CD14-positive monocyte (primary cell): ENCODE data around the gene SYT4. TPM values are rescaled to one million over a fixed set of nuclear protein-coding genes. Genes with fewer than 3 reads are reported as not detected.

Experiments
- DNase-seq, 3 donors: peaks; one replicate each; pipeline ENCODE4 v3.0.0-alpha.2; 2011 to 2022
- H2AFZ ChIP-seq: 2 replicates; pipeline ENCODE4 v1.6.0; 2012; ENCODE audit warnings: mild to moderate bottlenecking, low read depth, low read length, inconsistent platforms; ENCODE audit not compliant: insufficient read depth, poor library complexity, severe bottlenecking
- H3K27ac ChIP-seq, 2 donors: 1 replicate in 1 of 2; 2 replicates in 1 of 2; pipeline ENCODE4 v1.5.1; 2012 to 2013; ENCODE audit warnings: low read length in 2 of 2, control low read depth in 1 of 2, inconsistent platforms in 1 of 2, low read depth in 1 of 2, mild to moderate bottlenecking in 1 of 2
- H3K27me3 ChIP-seq, 2 donors: one replicate each; pipeline versions ENCODE4 v1.6.0 to v1.6.1; 2011 to 2013; ENCODE audit warnings: low read length in 2 of 2; ENCODE audit not compliant: control insufficient read depth in 2 of 2, insufficient read depth in 2 of 2
- H3K36me3 ChIP-seq, 2 donors: replicated peaks in 1 of 2; 1 replicate in 1 of 2; 2 replicates in 1 of 2; pipeline versions ENCODE4 v1.5.1 to v1.6.1; 2012 to 2013; ENCODE audit warnings: low read length in 2 of 2, control low read depth in 1 of 2, inconsistent platforms in 1 of 2, mild to moderate bottlenecking in 1 of 2; ENCODE audit not compliant: insufficient read depth in 2 of 2, control insufficient read depth in 1 of 2
- H3K4me1 ChIP-seq, 2 donors: 1 replicate in 1 of 2; 2 replicates in 1 of 2; pipeline versions ENCODE4 v1.5.1 to v1.6.1; 2012 to 2013; ENCODE audit warnings: low read length in 2 of 2, control low read depth in 1 of 2, inconsistent platforms in 1 of 2, mild to moderate bottlenecking in 1 of 2, moderate library complexity in 1 of 2; ENCODE audit not compliant: insufficient read depth in 2 of 2, control insufficient read depth in 1 of 2
- H3K4me2 ChIP-seq: replicated peaks from 2 replicates; pipeline ENCODE3; 2012; ENCODE audit warnings: low read length, moderate library complexity, mild to moderate bottlenecking; ENCODE audit not compliant: poor library complexity, severe bottlenecking; ENCODE audit errors: extremely low read depth
- H3K4me3 ChIP-seq, 3 experiments: fragments of 200-600 bp in 1 of 3; sonication (generic) in 1 of 3; replicated peaks in 1 of 3; 1 replicate in 2 of 3; 2 replicates in 1 of 3; pipeline ENCODE4 v1.5.1; 2011 to 2013; ENCODE audit warnings: low read length in 3 of 3, mild to moderate bottlenecking in 3 of 3, control low read depth in 2 of 3, low read depth in 2 of 3, inconsistent platforms in 1 of 3, moderate library complexity in 1 of 3
- H3K79me2 ChIP-seq: 2 replicates; pipeline ENCODE4 v1.6.0; 2012; ENCODE audit warnings: mild to moderate bottlenecking, control low read depth, inconsistent platforms, low read length, moderate library complexity; ENCODE audit not compliant: insufficient read depth
- H3K9ac ChIP-seq: 2 replicates; pipeline ENCODE4 v1.6.0; 2017; ENCODE audit warnings: low read length, mild to moderate bottlenecking; ENCODE audit not compliant: insufficient read depth, poor library complexity, severe bottlenecking
- H3K9me3 ChIP-seq, 2 donors: replicated peaks in 1 of 2; 1 replicate in 1 of 2; 2 replicates in 1 of 2; pipeline versions ENCODE4 v1.5.1 to v1.6.1; 2012 to 2013; ENCODE audit warnings: low read length in 2 of 2, control low read depth in 1 of 2; ENCODE audit not compliant: control insufficient read depth in 1 of 2, insufficient read depth in 1 of 2
- H4K20me1 ChIP-seq: 2 replicates; pipeline ENCODE4 v1.6.0; 2012; ENCODE audit warnings: mild to moderate bottlenecking, low read length, control low read depth, moderate library complexity; ENCODE audit not compliant: insufficient read depth
- H3K27ac Mint-ChIP-seq, 7 donors: one replicate each; pipeline ENCODE4 v1.8.0; 2020; ENCODE audit warnings: mild to moderate bottlenecking in 7 of 7, mixed read lengths in 7 of 7, moderate library complexity in 6 of 7, inconsistent platforms in 2 of 7
- H3K27me3 Mint-ChIP-seq, 3 donors: one replicate each; pipeline ENCODE4 v1.8.0; 2021 to 2022; ENCODE audit warnings: low read depth in 3 of 3, mild to moderate bottlenecking in 3 of 3, mixed read lengths in 3 of 3, moderate library complexity in 3 of 3, inconsistent platforms in 1 of 3
- H3K36me3 Mint-ChIP-seq, 2 donors: one replicate each; pipeline ENCODE4 v1.8.0; 2020; ENCODE audit warnings: mixed read lengths in 2 of 2, inconsistent platforms in 1 of 2, mild to moderate bottlenecking in 1 of 2
- H3K4me1 Mint-ChIP-seq: one replicate; pipeline ENCODE4 v1.8.0; 2020; ENCODE audit warnings: mild to moderate bottlenecking, mixed read lengths
- H3K4me3 Mint-ChIP-seq, 2 donors: one replicate each; pipeline ENCODE4 v1.8.0; 2020; ENCODE audit warnings: mild to moderate bottlenecking in 2 of 2, mixed read lengths in 2 of 2, moderate library complexity in 1 of 2
- H3K9me3 Mint-ChIP-seq, 7 donors: one replicate each; pipeline ENCODE4 v1.8.0; 2020 to 2022; ENCODE audit warnings: mixed read lengths in 7 of 7, mild to moderate bottlenecking in 6 of 7, moderate library complexity in 6 of 7, inconsistent platforms in 2 of 7
- WGBS: methylation state at CpG from one replicate; pipeline ENCODE4 v1.1.5; 2013; ENCODE audit warnings: missing lambda C conversion rate; ENCODE audit not compliant: insufficient coverage; 5-methylcytosine and 5-hydroxymethylcytosine counted together
- intact Hi-C, 2 donors: fragments of 100-400 bp; cut with micrococcal nuclease; formaldehyde crosslinking; loops; one replicate each; pipeline versions ENCODE4 v1.15.0 to v1.15.1; 2023
- polyA minus RNA-seq: library from RNA; depleted of rRNA, polyadenylated mRNA; stranded (reverse); fragments of >200 nt; gene quantifications from 2 replicates; pipeline ENCODE4 v1.2.3, GENCODE V29; 2012
- polyA plus RNA-seq, 3 donors: library from polyadenylated mRNA; depleted of rRNA in 1 of 3; unstranded in 2 of 3; stranded (reverse) in 1 of 3; fragments of 300-500 nt in 2 of 3; fragments of >200 nt in 1 of 3; fragmentation: Illumina TruSeq in 2 of 3; gene quantifications; 1 replicate in 2 of 3; 2 replicates in 1 of 3; pipeline ENCODE4 v1.2.3, GENCODE V29; 2012 to 2021
- total RNA-seq, 12 experiments: library from RNA in 1 of 12; stranded (reverse) in 1 of 12; fragments of 120-200 nt in 1 of 12; gene quantifications; one replicate each; pipeline ENCODE4 v1.2.4 and lab custom pipeline; 2013 to 2026; ENCODE audit warnings: mixed read lengths in 6 of 12, inconsistent platforms in 1 of 12
- TF ChIP-seq, protein P1 (sequence below): fragments of 200-600 bp; IDR thresholded peaks from one replicate; pipeline ENCODE4 v1.8.0; 2022; ENCODE audit warnings: antibody characterized with exemption, mild to moderate bottlenecking

The SYT4 gene, protein sequence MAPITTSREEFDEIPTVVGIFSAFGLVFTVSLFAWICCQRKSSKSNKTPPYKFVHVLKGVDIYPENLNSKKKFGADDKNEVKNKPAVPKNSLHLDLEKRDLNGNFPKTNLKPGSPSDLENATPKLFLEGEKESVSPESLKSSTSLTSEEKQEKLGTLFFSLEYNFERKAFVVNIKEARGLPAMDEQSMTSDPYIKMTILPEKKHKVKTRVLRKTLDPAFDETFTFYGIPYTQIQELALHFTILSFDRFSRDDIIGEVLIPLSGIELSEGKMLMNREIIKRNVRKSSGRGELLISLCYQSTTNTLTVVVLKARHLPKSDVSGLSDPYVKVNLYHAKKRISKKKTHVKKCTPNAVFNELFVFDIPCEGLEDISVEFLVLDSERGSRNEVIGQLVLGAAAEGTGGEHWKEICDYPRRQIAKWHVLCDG
- total RNA-seq (2013), result 0.02 TPM
- not detected for polyA plus RNA-seq
- not detected in 2 replicates for polyA minus RNA-seq
- 0 to 10.9 (median 0.08) reads per million in 11 experiments for total RNA-seq (lab: John Stamatoyannopoulos, UW)

DNA sequence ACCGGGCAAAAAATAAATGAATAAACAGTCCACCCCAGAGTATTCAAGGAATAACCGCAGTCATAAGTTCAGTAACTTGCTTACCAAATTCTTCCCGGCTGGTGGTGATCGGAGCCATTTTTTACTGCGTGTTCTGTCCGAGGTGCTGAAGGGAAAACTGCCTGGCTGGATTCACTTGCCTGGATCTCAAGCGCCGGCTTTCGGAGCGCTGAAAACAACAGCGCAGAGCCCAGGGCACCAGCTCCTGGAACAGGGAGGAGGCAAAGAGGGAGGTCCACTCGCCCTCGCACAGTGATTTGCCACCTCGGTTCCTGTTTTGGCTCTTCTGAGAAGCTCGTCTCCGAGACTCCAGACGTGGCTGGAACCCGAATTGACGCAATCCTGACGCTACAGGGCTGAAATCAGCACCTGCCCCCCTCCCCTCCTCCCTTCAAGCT is at the start of gene SYT4:
SYT4 (minus strand) TSS at position 327 of the 437 bp plus-strand sequence; CDS start at position 118, 209 bp downstream.
- no peak within 1 kb of the TSS for H3K27ac Mint-ChIP-seq
- H3K27ac ChIP-seq, result no peak within 1 kb of the TSS
- no peak within 1 kb of the TSS for H3K4me3 ChIP-seq
- under 1% methylated on average over 20 of the region's 20 CpGs for WGBS
- no peaks in the 10 kb centered on the region for H3K9me3 ChIP-seq
- no peaks in the 10 kb centered on the region for H3K36me3 Mint-ChIP-seq
- DNase-seq, result no peak
- peaks cover 3 to 14% of the 10 kb centered on the region in 2 donors for H3K27me3 ChIP-seq
- peak within 1 kb of the TSS in 1 of 2 donors; percentile 12 for H3K4me3 Mint-ChIP-seq
- no peak within 1 kb of the TSS for H3K4me2 ChIP-seq
- H3K4me1 Mint-ChIP-seq, result no peaks in the 10 kb centered on the region
- H3K9ac ChIP-seq, result no peak within 1 kb of the TSS
- H3K4me1 ChIP-seq, result no peaks in the 10 kb centered on the region
- intact Hi-C loops, result loop anchor here (10.0 kb wide), 2 partner anchors 982 to 1162 kb away; no protein-coding TSS in a partner anchor
- H3K36me3 ChIP-seq, result no peaks in the 10 kb centered on the region
- H2AFZ ChIP-seq, result no peak within 1 kb of the TSS
- peaks cover 4 to 16% (median 15%) of the 10 kb centered on the region in 3 donors for H3K27me3 Mint-ChIP-seq
- TF ChIP-seq, protein P1, sequence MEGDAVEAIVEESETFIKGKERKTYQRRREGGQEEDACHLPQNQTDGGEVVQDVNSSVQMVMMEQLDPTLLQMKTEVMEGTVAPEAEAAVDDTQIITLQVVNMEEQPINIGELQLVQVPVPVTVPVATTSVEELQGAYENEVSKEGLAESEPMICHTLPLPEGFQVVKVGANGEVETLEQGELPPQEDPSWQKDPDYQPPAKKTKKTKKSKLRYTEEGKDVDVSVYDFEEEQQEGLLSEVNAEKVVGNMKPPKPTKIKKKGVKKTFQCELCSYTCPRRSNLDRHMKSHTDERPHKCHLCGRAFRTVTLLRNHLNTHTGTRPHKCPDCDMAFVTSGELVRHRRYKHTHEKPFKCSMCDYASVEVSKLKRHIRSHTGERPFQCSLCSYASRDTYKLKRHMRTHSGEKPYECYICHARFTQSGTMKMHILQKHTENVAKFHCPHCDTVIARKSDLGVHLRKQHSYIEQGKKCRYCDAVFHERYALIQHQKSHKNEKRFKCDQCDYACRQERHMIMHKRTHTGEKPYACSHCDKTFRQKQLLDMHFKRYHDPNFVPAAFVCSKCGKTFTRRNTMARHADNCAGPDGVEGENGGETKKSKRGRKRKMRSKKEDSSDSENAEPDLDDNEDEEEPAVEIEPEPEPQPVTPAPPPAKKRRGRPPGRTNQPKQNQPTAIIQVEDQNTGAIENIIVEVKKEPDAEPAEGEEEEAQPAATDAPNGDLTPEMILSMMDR, result no peak
- H3K9me3 Mint-ChIP-seq, result no peaks in the 10 kb centered on the region
- H3K79me2 ChIP-seq, result no peaks in the 10 kb centered on the region
- H4K20me1 ChIP-seq, result no peaks in the 10 kb centered on the region

DNA sequence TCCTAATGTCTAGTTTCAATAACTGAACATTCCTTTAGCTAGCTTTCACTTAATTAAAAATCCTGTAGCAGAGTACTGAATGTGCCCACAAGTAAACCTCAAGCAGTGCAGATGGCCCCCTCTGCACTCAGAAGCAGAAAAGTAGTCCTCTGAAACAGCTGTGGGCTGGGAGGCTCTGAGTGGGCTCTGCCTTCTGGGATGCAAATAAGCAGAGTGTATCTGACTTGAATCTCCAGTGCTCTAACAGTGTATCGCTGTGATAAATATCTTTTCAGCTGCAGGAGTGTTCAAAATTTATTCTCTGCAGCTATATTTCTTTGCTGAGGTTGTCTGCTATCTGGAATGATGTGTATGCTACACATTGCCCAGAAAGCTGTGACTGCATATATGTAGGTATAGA is 44.8 kb upstream of the SYT4 start:
- H3K79me2 ChIP-seq, result no peaks in the 10 kb centered on the region
- intact Hi-C loops, result no loop called here
- peaks cover 0 to 3% (median 0%) of the 10 kb centered on the region in 7 donors for H3K9me3 Mint-ChIP-seq
- H3K36me3 ChIP-seq, result no peaks in the 10 kb centered on the region
- H3K9me3 ChIP-seq, result no peaks in the 10 kb centered on the region
- 100% methylated on average over 1 of the region's 1 CpG for whole genome bisulfite sequencing
- no peaks in the 10 kb centered on the region for H3K4me1 ChIP-seq
- no peak overlapping the region for H3K4me3 ChIP-seq
- no peak overlapping the region for H3K9ac ChIP-seq
- no peak overlapping the region for H3K27ac ChIP-seq
- H4K20me1 ChIP-seq, result no peaks in the 10 kb centered on the region
- H3K4me2 ChIP-seq, result no peak overlapping the region
- H3K4me3 Mint-ChIP-seq, result no peak overlapping the region
- H3K27me3 Mint-ChIP-seq, result no peaks in the 10 kb centered on the region
- no peak overlapping the region for H2AFZ ChIP-seq
- TF ChIP-seq, protein P1, result no peak
- DNase-seq, result no peak
- no peaks in the 10 kb centered on the region for H3K27me3 ChIP-seq
- no peaks in the 10 kb centered on the region for H3K4me1 Mint-ChIP-seq
- no peaks in the 10 kb centered on the region for H3K36me3 Mint-ChIP-seq
- no peak overlapping the region for H3K27ac Mint-ChIP-seq
